Liver (tissue), 9 donors: ENCODE measurements around the gene ANKRD11. TPM values are rescaled to one million over a fixed set of nuclear protein-coding genes. Genes with fewer than 3 reads are reported as not detected.

Experiments
- DNase-seq: peaks from one replicate; pipeline ENCODE4 v3.0.0-alpha.2; 2017; ENCODE audit warnings: low spot score
- H3K27ac ChIP-seq, 2 donors: one replicate each; pipeline ENCODE4 v1.7.0; 2013; ENCODE audit warnings: inconsistent platforms in 2 of 2, low read length in 2 of 2, control low read depth in 1 of 2, low read depth in 1 of 2, mild to moderate bottlenecking in 1 of 2
- H3K27me3 ChIP-seq, 4 donors: one replicate each; pipeline versions ENCODE4 v1.6.1 to v1.7.0; 2013; ENCODE audit warnings: low read length in 3 of 4, inconsistent platforms in 1 of 4, mild to moderate bottlenecking in 1 of 4, moderate library complexity in 1 of 4; ENCODE audit not compliant: control insufficient read depth in 4 of 4, insufficient read depth in 4 of 4
- H3K36me3 ChIP-seq, 4 donors: one replicate each; pipeline versions ENCODE4 v1.6.1 to v1.7.0; 2013; ENCODE audit warnings: low read length in 3 of 4, mild to moderate bottlenecking in 3 of 4, low read depth in 1 of 4, moderate library complexity in 1 of 4; ENCODE audit not compliant: control insufficient read depth in 4 of 4, insufficient read depth in 3 of 4
- H3K4me1 ChIP-seq, 4 donors: one replicate each; pipeline versions ENCODE4 v1.6.1 to v1.7.0; 2013; ENCODE audit warnings: low read length in 3 of 4, mild to moderate bottlenecking in 3 of 4, moderate library complexity in 1 of 4; ENCODE audit not compliant: control insufficient read depth in 4 of 4, insufficient read depth in 4 of 4
- H3K4me3 ChIP-seq, 3 donors: one replicate each; pipeline versions ENCODE4 v1.6.1 to v1.7.0; 2013; ENCODE audit warnings: low read length in 3 of 3, control low read depth in 1 of 3, low read depth in 1 of 3, mild to moderate bottlenecking in 1 of 3
- H3K9ac ChIP-seq, 2 donors: one replicate each; pipeline ENCODE4 v1.7.0; 2013; ENCODE audit warnings: low read length in 2 of 2, mild to moderate bottlenecking in 2 of 2, moderate library complexity in 2 of 2, control low read depth in 1 of 2, low read depth in 1 of 2
- H3K9me3 ChIP-seq, 4 donors: one replicate each; pipeline versions ENCODE4 v1.6.1 to v1.7.0; 2013; ENCODE audit warnings: low read length in 3 of 4; ENCODE audit not compliant: control insufficient read depth in 4 of 4
- ATF3 ChIP-seq: IDR thresholded peaks from 2 replicates; pipeline ENCODE4 v1.6.1; 2016; ENCODE audit warnings: antibody characterized with exemption
- CTCF ChIP-seq: fragments of 150-350 bp; IDR thresholded peaks from 2 replicates; pipeline ENCODE4 v1.5.1; 2017; ENCODE audit warnings: improper control_type of control experiment, low read depth, low read length; ENCODE audit not compliant: missing input control
- EGR1 ChIP-seq, 2 donors: IDR thresholded peaks; 2 replicates each; pipeline ENCODE4 v1.6.1; 2016 to 2018; ENCODE audit warnings: antibody characterized with exemption in 2 of 2, low read depth in 2 of 2
- FOXA1 ChIP-seq: IDR thresholded peaks from 2 replicates; pipeline ENCODE4 v1.6.1; 2016; ENCODE audit warnings: antibody characterized with exemption
- FOXA2 ChIP-seq: IDR thresholded peaks from 2 replicates; pipeline ENCODE4 v1.6.1; 2016; ENCODE audit warnings: antibody characterized with exemption
- GABPA ChIP-seq, 2 donors: IDR thresholded peaks in 1 of 2; conservative IDR thresholded peaks in 1 of 2; 2 replicates each; pipeline ENCODE4 v1.6.1; 2016; ENCODE audit warnings: antibody characterized with exemption in 2 of 2, mild to moderate bottlenecking in 1 of 2, moderate library complexity in 1 of 2
- HNF4A ChIP-seq, 2 donors: conservative IDR thresholded peaks; 2 replicates each; pipeline ENCODE4 v1.6.1; 2016; ENCODE audit warnings: antibody characterized with exemption in 2 of 2, mild to moderate bottlenecking in 2 of 2
- HNF4G ChIP-seq: IDR thresholded peaks from 2 replicates; pipeline ENCODE4 v1.6.1; 2016; ENCODE audit warnings: antibody characterized with exemption
- JUND ChIP-seq, 2 donors: IDR thresholded peaks; 2 replicates each; pipeline ENCODE4 v1.6.1; 2016; ENCODE audit warnings: antibody characterized with exemption in 2 of 2
- MAX ChIP-seq: IDR thresholded peaks from 2 replicates; pipeline ENCODE4 v1.6.1; 2016; ENCODE audit warnings: antibody characterized with exemption
- NR2F2 ChIP-seq: IDR thresholded peaks from 2 replicates; pipeline ENCODE4 v1.6.1; 2016; ENCODE audit warnings: antibody characterized with exemption
- RAD21 ChIP-seq, 2 donors: IDR thresholded peaks; 2 replicates each; pipeline ENCODE4 v1.6.1; 2016; ENCODE audit warnings: antibody characterized with exemption in 2 of 2, mild to moderate bottlenecking in 2 of 2
- REST ChIP-seq: IDR thresholded peaks from 2 replicates; pipeline ENCODE4 v1.6.1; 2016; ENCODE audit warnings: antibody characterized with exemption, mild to moderate bottlenecking
- RXRA ChIP-seq, 2 donors: IDR thresholded peaks; 2 replicates each; pipeline ENCODE4 v1.6.1; 2017 to 2018; ENCODE audit warnings: antibody characterized with exemption in 2 of 2, mild to moderate bottlenecking in 1 of 2
- SP1 ChIP-seq: IDR thresholded peaks from 2 replicates; pipeline ENCODE4 v1.6.1; 2018; ENCODE audit warnings: antibody characterized with exemption, mild to moderate bottlenecking
- TAF1 ChIP-seq: conservative IDR thresholded peaks from 2 replicates; pipeline ENCODE4 v1.6.1; 2016; ENCODE audit warnings: antibody characterized with exemption, mild to moderate bottlenecking
- YY1 ChIP-seq: IDR thresholded peaks from 2 replicates; pipeline ENCODE4 v1.6.1; 2016; ENCODE audit warnings: antibody characterized with exemption, mild to moderate bottlenecking
- ZBTB33 ChIP-seq: IDR thresholded peaks from 2 replicates; pipeline ENCODE4 v1.6.1; 2016; ENCODE audit warnings: antibody characterized with exemption
- WGBS: extraction: QIAGEN DNeasy Blood & Tissue Kit; methylation state at CpG from one replicate; pipeline ENCODE4 v1.1.7; 2013; 5-methylcytosine and 5-hydroxymethylcytosine counted together
- polyA plus RNA-seq, 2 donors: library from polyadenylated mRNA; stranded (reverse) in 1 of 2; unstranded in 1 of 2; fragments of 200-250 nt in 1 of 2; fragments of >200 nt in 1 of 2; fragmentation: Nextera tagmentation in 1 of 2; extraction: Ambion mirVana in 1 of 2; gene quantifications; one replicate each; pipeline versions ENCODE4 v1.2.1 to v1.2.3, GENCODE V29; 2013 to 2015
- total RNA-seq, 2 donors: library from RNA; depleted of rRNA; stranded (reverse); fragments of >200 nt; gene quantifications; one replicate each; pipeline ENCODE4 v1.2.3, GENCODE V29; 2014
- donor health status: healthy.
- donor health status: healthy.
- donor health status: healthy.
- donor health status: healthy.
- donor health status: healthy.

The ANKRD11 gene
- total and polyA plus RNA-seq, 4 donors = 16.3 to 55.1 (median 28.0) TPM

GRCh38 chr16:89410794-89411309, 79.5 kb downstream of the ANKRD11 start:
- Histone ChIP-seq H3K4me3 (no peak overlapping the region), H3K27ac (peak overlapping the region; percentile 63 to 71), H3K4me1 (peaks cover 26 to 84% (median 76%) of the 10 kb centered on the region in 4 donors), H3K36me3 (no peaks in the 10 kb centered on the region), H3K9ac (no peak overlapping the region), H3K9me3 (no peaks in the 10 kb centered on the region), H3K27me3 (no peaks in the 10 kb centered on the region)
- peak; percentile 100 for TF ChIP-seq MAX
- TF ChIP-seq RAD21 (IDR thresholded peaks at IDR 0.05) = peak; percentile 66 to 77
- TF ChIP-seq JUND (IDR thresholded peaks at IDR 0.05) = peak in 1 of 2 donors; percentile 18
- peak; percentile 70 to 89 for TF ChIP-seq HNF4A (conservative IDR thresholded peaks at IDR 0.05)
- peak in 1 of 2 donors; percentile 57 for TF ChIP-seq EGR1 (IDR thresholded peaks at IDR 0.05; ENCODE audit: low read depth in 2 of 2)
- TF ChIP-seq RXRA (IDR thresholded peaks at IDR 0.05) = peak; percentile 92 to 98
- peak; percentile 72 for TF ChIP-seq NR2F2
- TF ChIP-seq CTCF = peak; percentile 40
- peak; percentile 85 for TF ChIP-seq ZBTB33
- TF ChIP-seq ATF3 = no peak
- TF ChIP-seq SP1 = peak; percentile 90
- TF ChIP-seq YY1 = peak; percentile 56
- peak; percentile 100 for TF ChIP-seq FOXA2
- no peak for TF ChIP-seq TAF1
- peak; percentile 100 for TF ChIP-seq FOXA1
- peak in 1 of 2 donors; percentile 27 for TF ChIP-seq GABPA (IDR thresholded peaks at IDR 0.05 in 1 of 2, conservative IDR thresholded peaks at IDR 0.05 in 1 of 2)
- TF ChIP-seq REST = peak; percentile 74
- TF ChIP-seq HNF4G = no peak
- WGBS = 15% methylated on average over 11 of the region's 11 CpGs
- DNase-seq = no peak
